ENCODE results near the gene EPHA4.

Gene EPHA4

DNA sequence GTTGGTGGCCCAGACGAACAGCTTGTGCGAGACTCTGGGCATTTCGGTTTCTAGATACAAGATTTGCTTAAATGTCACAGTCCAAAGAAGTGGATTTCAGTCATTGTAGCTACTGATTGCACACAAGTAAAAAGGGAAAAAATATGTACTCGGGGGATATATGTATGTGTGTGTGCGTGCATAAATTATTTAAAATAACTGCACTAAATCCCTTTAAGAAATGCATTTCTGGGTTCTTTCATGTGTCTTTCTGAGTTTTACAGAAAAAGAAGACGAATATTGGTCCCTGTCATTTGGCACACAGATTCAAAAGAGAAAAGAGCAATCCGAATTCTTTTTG lies 2.1 kb upstream of the EPHA4 start:
- TF ChIP-seq, protein P1, sequence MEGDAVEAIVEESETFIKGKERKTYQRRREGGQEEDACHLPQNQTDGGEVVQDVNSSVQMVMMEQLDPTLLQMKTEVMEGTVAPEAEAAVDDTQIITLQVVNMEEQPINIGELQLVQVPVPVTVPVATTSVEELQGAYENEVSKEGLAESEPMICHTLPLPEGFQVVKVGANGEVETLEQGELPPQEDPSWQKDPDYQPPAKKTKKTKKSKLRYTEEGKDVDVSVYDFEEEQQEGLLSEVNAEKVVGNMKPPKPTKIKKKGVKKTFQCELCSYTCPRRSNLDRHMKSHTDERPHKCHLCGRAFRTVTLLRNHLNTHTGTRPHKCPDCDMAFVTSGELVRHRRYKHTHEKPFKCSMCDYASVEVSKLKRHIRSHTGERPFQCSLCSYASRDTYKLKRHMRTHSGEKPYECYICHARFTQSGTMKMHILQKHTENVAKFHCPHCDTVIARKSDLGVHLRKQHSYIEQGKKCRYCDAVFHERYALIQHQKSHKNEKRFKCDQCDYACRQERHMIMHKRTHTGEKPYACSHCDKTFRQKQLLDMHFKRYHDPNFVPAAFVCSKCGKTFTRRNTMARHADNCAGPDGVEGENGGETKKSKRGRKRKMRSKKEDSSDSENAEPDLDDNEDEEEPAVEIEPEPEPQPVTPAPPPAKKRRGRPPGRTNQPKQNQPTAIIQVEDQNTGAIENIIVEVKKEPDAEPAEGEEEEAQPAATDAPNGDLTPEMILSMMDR (IDR thresholded peaks at IDR 0.05; ENCODE audit: borderline replicate concordance, control extremely low read depth, extremely low read depth, insufficient read depth, missing control alignments) = no peak
- in situ Hi-C loops (cut with MboI; ENCODE audit: low sequenced_read_pairs, unreplicated experiment) = loop anchor here (25.0 kb wide), 1 partner anchor 887 kb away; no protein-coding TSS in a partner anchor
- DNase-seq (ENCODE audit: low spot score) = no peak

DNA sequence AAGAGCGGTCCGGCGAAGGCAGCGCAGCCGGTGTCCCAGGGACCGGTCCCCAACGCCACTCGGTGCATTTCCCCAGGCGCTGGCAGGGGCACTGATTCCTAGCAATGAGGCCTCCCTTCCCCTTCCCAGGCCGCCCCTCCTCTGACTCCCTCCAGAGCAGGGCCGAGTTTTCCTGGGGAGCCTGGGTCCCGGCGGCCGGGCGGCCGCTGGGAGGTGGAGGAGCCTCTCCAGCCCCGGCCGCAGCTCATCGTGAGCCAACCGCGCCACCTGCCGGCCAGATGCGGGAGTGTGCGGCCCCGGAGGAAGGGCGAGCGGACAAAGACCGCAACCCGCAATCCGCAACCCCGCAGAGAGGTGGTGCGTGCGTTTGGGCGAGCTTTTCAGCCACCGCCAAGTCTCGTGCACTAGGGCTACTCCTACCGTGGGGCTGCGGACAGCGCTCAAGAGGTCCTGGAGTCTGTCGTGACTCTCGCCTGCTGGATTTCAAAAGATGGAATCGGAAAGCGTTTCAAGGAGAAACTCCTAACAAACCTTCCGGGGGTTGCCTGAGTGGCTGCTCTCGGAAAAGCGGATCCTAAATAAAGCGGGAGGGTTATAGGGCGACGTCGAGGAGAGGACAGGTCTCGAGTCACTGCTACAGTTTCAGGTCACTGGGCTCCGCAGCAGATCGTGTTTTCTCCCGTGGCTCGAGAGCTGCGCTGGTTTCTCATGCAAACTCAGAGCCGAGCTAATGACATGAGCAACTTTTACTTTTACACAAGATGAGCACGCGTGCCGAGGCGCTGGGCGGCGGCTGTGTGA lies 1.5 kb upstream of the EPHA4 start:
- peak; percentile 88 for DNase-seq (ENCODE audit: low spot score)
- TF ChIP-seq, protein P1 (IDR thresholded peaks at IDR 0.05; ENCODE audit: borderline replicate concordance, control extremely low read depth, extremely low read depth, insufficient read depth, missing control alignments) = peak; percentile 96
- in situ Hi-C loops (cut with MboI; ENCODE audit: low sequenced_read_pairs, unreplicated experiment) = loop anchor here (25.0 kb wide), 1 partner anchor 886 kb away; no protein-coding TSS in a partner anchor

DNA sequence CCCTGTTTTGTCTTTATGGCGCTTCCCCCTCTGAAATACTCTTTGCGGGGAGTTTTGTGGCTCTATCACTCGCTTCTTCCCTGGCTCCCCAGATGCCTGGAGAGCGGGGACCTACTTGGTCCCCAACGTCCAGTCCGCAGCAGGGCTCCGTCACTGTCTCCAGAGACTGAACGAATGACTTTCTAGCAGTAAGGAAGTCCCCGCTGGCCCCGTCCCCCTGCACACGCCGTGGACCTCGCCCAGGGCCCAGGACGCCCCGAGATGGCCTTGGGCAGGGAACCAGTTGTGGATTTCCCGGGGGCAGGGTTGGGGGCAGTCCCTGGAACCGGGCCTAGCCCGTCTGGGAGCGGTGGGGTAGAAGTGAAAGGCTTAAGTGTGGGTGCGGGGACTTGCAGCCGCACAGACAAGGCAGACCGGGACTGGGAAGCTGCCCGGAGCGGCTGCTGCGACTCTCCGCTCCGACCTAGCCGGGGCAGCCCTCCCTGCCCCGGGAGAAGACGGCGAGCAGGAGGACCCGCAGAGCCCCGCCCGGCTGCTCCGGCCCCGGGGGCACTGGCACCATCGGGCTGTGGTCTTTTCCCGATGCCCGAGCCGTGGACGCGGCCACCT lies 821 bp upstream of the EPHA4 start:
- TF ChIP-seq, protein P1 (IDR thresholded peaks at IDR 0.05; ENCODE audit: borderline replicate concordance, control extremely low read depth, extremely low read depth, insufficient read depth, missing control alignments) = no peak
- in situ Hi-C loops (cut with MboI; ENCODE audit: low sequenced_read_pairs, unreplicated experiment) = loop anchor here (25.0 kb wide), 1 partner anchor 886 kb away; no protein-coding TSS in a partner anchor
- DNase-seq (ENCODE audit: low spot score) = peak; percentile 60

DNA sequence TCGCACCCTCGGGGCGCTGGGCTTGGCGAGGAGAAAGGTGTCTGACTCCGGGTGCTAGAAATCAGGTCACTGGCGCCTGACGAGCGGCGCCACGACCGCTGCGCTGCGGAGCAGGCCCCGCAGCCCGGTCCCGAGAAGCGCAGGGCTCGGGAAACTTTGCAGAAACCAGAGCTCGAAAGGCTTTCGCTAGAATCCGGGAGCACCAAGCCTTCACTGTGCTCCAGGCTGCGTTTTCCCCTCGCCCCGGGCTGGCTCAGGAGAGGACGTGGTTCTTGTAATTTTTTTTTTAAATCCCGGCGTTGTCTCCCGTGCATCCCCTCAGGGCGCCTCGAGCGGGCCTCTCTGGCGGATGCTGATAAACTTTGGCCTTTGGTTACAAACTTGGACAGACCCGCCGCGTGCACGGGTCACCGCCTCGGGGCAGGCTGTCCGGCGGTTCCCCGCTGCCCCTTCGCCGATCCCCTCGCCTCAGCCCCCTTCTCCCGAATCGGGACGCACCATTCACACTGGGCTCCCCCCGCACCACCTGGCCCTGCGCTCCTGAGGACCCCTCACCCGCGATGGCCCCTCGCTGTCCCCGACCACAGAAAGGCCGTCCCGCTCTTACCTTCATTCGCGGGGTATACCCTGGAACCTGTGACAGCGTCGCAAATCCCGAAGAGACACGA lies 419 bp downstream of the EPHA4 start:
- in situ Hi-C loops (cut with MboI; ENCODE audit: low sequenced_read_pairs, unreplicated experiment) = loop anchor here (25.0 kb wide), 1 partner anchor 884 kb away; no protein-coding TSS in a partner anchor
- peak; percentile 36 for DNase-seq (ENCODE audit: low spot score)

DNA sequence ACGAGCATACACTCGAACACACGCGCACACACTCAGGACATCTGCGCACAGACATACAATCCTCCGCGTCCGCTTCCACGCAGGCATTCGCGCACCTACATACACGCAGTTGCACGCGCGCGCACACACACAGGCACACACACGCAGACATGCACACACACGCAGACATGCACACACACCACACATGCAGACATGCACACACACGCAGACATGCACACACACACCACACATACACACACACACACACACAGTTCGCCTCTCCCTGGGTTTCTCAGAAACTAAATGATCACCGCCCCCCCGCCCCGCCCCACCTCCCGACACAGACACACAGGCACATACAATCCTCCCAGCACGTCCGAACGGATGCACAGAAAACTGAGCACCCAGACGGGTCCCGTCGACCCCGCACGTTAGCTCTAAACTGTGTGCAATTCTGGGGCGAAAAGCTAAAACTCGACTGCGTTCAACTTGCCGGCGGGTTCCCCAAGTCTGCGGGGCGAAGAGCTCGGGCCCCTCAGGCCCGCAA lies 1.0 kb downstream of the EPHA4 start:
- no peak for DNase-seq (ENCODE audit: low spot score)
- in situ Hi-C loops (cut with MboI; ENCODE audit: low sequenced_read_pairs, unreplicated experiment) = loop anchor here (25.0 kb wide), 1 partner anchor 884 kb away; no protein-coding TSS in a partner anchor
- TF ChIP-seq, protein P1 (IDR thresholded peaks at IDR 0.05; ENCODE audit: borderline replicate concordance, control extremely low read depth, extremely low read depth, insufficient read depth, missing control alignments) = no peak

More for the DNA sequence above, 419 bp downstream of the EPHA4 start:
- TF ChIP-seq, protein P1 (IDR thresholded peaks at IDR 0.05; ENCODE audit: borderline replicate concordance, control extremely low read depth, extremely low read depth, insufficient read depth, missing control alignments) = no peak

DNA sequence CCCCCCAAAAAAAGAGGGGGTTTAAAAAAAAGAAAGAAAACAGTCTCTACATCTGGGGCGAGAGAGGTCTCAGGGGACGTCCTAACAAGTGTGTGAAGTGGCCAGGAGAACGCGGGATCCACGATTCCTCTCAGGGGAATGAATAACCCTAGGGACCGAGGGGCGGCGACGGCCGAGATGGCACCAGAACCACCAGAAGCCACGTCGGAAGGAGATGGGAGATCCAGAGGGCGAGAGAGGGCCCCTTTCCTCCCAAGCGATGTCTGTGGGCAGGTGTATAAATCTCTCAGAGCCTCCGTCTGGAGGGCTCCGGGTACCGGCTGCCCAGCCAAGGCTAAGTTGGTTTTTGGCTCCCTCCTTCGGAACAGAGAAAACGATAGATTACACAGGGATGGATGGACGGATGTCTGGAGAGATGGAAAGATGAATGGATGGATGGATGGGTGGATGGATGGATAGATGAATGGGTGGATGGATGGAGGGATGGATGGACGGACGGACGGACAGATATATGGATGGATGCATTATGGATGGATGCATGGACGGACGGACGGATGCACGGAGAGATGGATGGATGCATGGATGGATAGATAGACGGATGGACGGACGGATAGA lies 1.7 kb downstream of the EPHA4 start:
- in situ Hi-C loops (cut with MboI; ENCODE audit: low sequenced_read_pairs, unreplicated experiment) = loop anchor here (25.0 kb wide), 1 partner anchor 883 kb away; no protein-coding TSS in a partner anchor
- TF ChIP-seq, protein P1 (IDR thresholded peaks at IDR 0.05; ENCODE audit: borderline replicate concordance, control extremely low read depth, extremely low read depth, insufficient read depth, missing control alignments) = no peak
- DNase-seq (ENCODE audit: low spot score) = no peak
